Measurements from ENCODE around the gene SOX21. TPM values are rescaled to one million over a fixed set of nuclear protein-coding genes. Genes with fewer than 3 reads are reported as not detected.

The SOX21 gene
- total and polyA plus RNA-seq, 5 experiments from 2014 or later: not detected

- Mint-ChIP-seq H3K27ac (no peak overlapping the region), H3K4me3 (peak overlapping the region in 3 of 10 donors; percentile 14 to 44 (median 18)), H3K9me3 (peaks cover 0 to 27% (median 13%) of the 10 kb centered on the region in 9 donors), H3K27me3 (peaks cover 47 to 90% (median 71%) of the 10 kb centered on the region in 5 donors), H3K36me3 (peaks cover 6 to 15% (median 15%) of the 10 kb centered on the region in 3 donors), H3K4me1 (peaks cover 10 to 34% (median 16%) of the 10 kb centered on the region in 4 donors)
- no peak for DNase-seq
- POLR2A ChIA-PET: no interaction called here
- ATAC-seq: no peak
These were observed 5.4 kb downstream of the SOX21 start for GRCh38 chr13:94706843-94707399.

DNA sequence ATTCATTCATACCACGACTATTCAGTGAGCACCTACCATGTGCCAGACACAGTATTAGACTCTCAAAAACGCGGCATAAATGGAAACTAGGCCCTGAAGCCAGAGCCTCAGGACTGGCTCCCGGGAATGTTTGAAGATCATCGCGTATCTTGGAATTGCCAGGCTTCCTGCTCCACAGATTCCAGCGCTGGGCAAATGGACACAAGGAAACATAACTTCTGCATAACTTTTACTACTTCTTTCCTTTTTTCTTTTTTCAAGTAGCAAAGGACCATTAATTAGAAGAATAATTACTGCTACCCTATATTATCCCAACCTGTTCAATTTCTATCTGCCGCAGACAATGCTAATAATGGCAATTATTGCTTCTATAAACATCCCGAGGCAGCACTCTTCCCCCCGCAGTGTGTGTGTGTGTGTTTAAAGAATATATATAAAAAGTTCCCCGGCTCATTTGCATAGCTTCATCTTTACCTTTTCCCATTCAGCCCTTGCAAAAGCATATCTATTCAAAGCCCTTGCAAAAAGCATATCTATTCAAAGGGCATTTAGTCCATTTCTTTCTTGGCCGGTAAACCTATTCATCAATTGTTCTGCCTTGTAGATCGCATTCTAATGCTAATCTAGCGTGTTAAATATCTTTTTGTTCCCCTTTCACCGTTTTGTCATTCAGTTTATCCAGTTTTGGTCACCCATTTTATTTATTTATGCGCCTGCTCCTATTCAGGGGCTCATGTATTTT is 6.1 kb downstream of the SOX21 start:
- Mint-ChIP-seq H3K4me1 (peaks cover 12 to 34% (median 16%) of the 10 kb centered on the region in 4 donors), H3K9me3 (peaks cover 0 to 27% (median 13%) of the 10 kb centered on the region in 9 donors), H3K36me3 (peaks cover 6 to 15% (median 15%) of the 10 kb centered on the region in 3 donors), H3K27ac (peak overlapping the region in 1 of 10 donors; percentile 41), H3K4me3 (peak overlapping the region in 2 of 10 donors; percentile 18 to 44), H3K27me3 (peaks cover 49 to 97% (median 76%) of the 10 kb centered on the region in 5 donors)
- POLR2A ChIA-PET: no interaction called here
- no peak for ATAC-seq
- DNase-seq: no peak

GRCh38 chr13:94705081-94706030 is 7.0 kb downstream of the SOX21 start:
- Mint-ChIP-seq H3K27me3 (peaks cover 56 to 99% (median 81%) of the 10 kb centered on the region in 5 donors), H3K9me3 (peaks cover 0 to 25% (median 13%) of the 10 kb centered on the region in 9 donors), H3K27ac (no peak overlapping the region), H3K4me3 (no peak overlapping the region), H3K4me1 (peaks cover 10 to 27% (median 12%) of the 10 kb centered on the region in 4 donors), H3K36me3 (peaks cover 5 to 15% (median 14%) of the 10 kb centered on the region in 3 donors)
- POLR2A ChIA-PET: no interaction called here
- DNase-seq (no peak), ATAC-seq (no peak)

DNA sequence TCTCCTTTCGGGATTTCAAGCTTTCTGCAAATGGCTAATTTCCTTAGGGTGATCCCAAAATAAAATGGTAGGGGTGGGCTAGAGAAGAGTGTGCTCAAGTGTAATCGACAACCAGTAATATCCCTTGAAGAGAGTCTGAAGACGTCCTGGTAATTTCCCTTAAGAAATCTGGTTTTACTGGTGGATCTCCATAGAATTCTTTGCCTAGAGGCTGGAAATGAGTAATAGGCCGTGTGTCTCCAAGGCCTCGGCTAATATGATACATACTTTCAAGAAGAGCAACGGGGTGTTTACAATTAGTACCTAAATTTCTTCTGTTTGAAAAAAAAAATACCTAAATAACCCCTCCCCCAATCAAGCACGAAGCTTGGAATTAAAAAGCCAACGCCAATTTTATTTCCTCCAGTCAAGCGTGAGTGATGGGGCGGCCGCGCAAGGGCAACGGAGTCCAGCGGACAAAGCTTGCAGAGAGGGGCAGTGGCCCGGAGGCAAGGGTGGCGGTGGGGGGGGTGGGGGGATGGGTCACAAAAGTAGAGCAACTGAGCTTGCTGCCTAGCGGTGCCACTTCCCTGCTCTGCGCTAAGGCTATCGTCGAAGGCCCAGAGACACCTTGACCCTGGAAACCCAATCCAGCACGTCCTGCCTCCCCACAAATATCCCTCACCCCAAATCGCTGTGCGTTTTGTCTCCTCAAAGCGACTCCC is 7.8 kb downstream of the SOX21 start:
- Mint-ChIP-seq H3K27me3 (peaks cover 61 to 100% (median 85%) of the 10 kb centered on the region in 5 donors), H3K4me1 (peaks cover 6 to 24% (median 11%) of the 10 kb centered on the region in 4 donors), H3K9me3 (peaks cover 0 to 23% (median 15%) of the 10 kb centered on the region in 9 donors), H3K36me3 (peaks cover 4 to 15% (median 12%) of the 10 kb centered on the region in 3 donors), H3K27ac (peak overlapping the region in 1 of 10 donors; percentile 56), H3K4me3 (no peak overlapping the region)
- POLR2A ChIA-PET: no interaction called here
- no peak for DNase-seq
- no peak for ATAC-seq

- no peak for ATAC-seq
- Mint-ChIP-seq H3K36me3 (peaks cover 4 to 10% (median 9%) of the 10 kb centered on the region in 3 donors), H3K9me3 (peaks cover 0 to 20% (median 10%) of the 10 kb centered on the region in 9 donors), H3K4me1 (peaks cover 6 to 24% (median 10%) of the 10 kb centered on the region in 4 donors), H3K27ac (no peak overlapping the region), H3K4me3 (peak overlapping the region in 1 of 10 donors; percentile 61), H3K27me3 (peaks cover 57 to 100% (median 81%) of the 10 kb centered on the region in 5 donors)
- no peak for DNase-seq
- POLR2A ChIA-PET: no interaction called here
These were observed 8.5 kb downstream of the SOX21 start for GRCh38 chr13:94703721-94704314.

DNA sequence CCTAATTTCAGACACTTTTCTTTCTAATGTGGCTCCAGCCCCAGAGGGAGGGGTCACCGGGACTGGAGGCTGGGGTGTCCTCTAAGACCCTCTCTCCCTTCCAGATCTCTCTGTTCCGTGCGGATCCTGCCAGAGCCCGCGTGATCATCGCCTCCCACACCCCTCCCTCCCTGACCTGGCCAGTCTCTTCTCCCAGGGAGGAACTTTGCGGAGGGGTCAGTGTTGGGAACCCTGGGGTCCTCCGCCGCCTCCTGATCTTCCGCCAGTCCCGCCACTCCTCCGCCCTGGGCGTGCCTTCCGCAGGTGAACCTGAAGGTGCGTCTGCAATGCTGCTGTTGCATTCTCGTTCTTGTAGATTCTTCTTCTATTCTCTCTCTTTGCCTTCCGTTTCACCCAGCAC is 9.1 kb downstream of the SOX21 start:
- DNase-seq (no peak), ATAC-seq (no peak)
- H3K4me3 Mint-ChIP-seq: peak overlapping the region in 1 of 10 donors; percentile 61
- H3K36me3 Mint-ChIP-seq: peaks cover 4 to 8% (median 8%) of the 10 kb centered on the region in 3 donors
- H3K27me3 Mint-ChIP-seq: peaks cover 56 to 100% (median 80%) of the 10 kb centered on the region in 5 donors
- no peak overlapping the region for H3K27ac Mint-ChIP-seq
- H3K4me1 Mint-ChIP-seq: peaks cover 5 to 22% (median 8%) of the 10 kb centered on the region in 4 donors
- H3K9me3 Mint-ChIP-seq: peaks cover 0 to 18% (median 6%) of the 10 kb centered on the region in 9 donors
- POLR2A ChIA-PET: no interaction called here

GRCh38 chr13:94702181-94703041 is 9.9 kb downstream of the SOX21 start:
- Mint-ChIP-seq H3K36me3 (peaks cover 2 to 10% (median 4%) of the 10 kb centered on the region in 3 donors), H3K4me1 (peaks cover under 1 to 13% (median 3%) of the 10 kb centered on the region in 4 donors), H3K9me3 (peaks cover 0 to 12% (median 4%) of the 10 kb centered on the region in 9 donors), H3K27me3 (peaks cover 54 to 100% (median 76%) of the 10 kb centered on the region in 5 donors), H3K27ac (no peak overlapping the region), H3K4me3 (no peak overlapping the region)
- no peak for ATAC-seq
- POLR2A ChIA-PET: no interaction called here
- DNase-seq: no peak

- POLR2A ChIA-PET: no interaction called here
- H3K4me1 Mint-ChIP-seq: peaks cover 0 to 13% (median 3%) of the 10 kb centered on the region in 4 donors
These were observed 10.8 kb downstream of the SOX21 start for GRCh38 chr13:94701313-94702180.

DNA sequence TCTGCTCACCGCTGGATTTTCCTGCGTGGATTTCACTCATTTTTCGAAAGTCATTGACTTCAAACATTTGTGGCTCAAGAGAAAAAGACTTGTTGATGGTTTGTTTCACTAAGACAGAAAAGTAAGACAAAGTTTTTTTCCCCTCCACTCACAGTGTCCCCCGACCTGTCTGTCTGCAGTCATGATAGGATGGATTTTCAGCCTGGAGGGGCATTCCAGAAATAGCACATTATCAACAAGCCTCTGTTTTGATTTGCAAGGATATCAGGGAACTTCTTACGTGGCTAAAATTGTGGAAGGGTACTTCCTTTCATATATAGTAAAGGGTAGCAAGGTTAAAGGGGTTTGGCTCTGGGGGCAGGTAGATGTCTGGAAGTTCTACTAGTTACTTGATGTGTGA is 11.8 kb downstream of the SOX21 start:
- DNase-seq: no peak
- Mint-ChIP-seq H3K4me3 (no peak overlapping the region), H3K4me1 (peaks cover 0 to 13% (median 3%) of the 10 kb centered on the region in 4 donors), H3K27ac (no peak overlapping the region), H3K36me3 (peaks cover 2 to 10% (median 4%) of the 10 kb centered on the region in 3 donors), H3K27me3 (peaks cover 53 to 100% (median 71%) of the 10 kb centered on the region in 5 donors), H3K9me3 (peaks cover 0 to 10% (median 4%) of the 10 kb centered on the region in 9 donors)
- POLR2A ChIA-PET: no interaction called here
- ATAC-seq: no peak

More at GRCh38 chr13:94701313-94702180, 10.8 kb downstream of the SOX21 start:
- Mint-ChIP-seq H3K27me3 (peaks cover 53 to 100% (median 75%) of the 10 kb centered on the region in 5 donors), H3K9me3 (peaks cover 0 to 12% (median 4%) of the 10 kb centered on the region in 9 donors), H3K27ac (peak overlapping the region in 1 of 10 donors; percentile 30), H3K36me3 (peaks cover 2 to 10% (median 4%) of the 10 kb centered on the region in 3 donors), H3K4me3 (no peak overlapping the region)
- ATAC-seq (no peak), DNase-seq (no peak)

- Mint-ChIP-seq H3K27ac (peak overlapping the region in 1 of 10 donors; percentile 25), H3K4me1 (peaks cover 0 to 13% (median 3%) of the 10 kb centered on the region in 4 donors), H3K9me3 (peaks cover 0 to 10% (median 4%) of the 10 kb centered on the region in 9 donors), H3K36me3 (peaks cover 2 to 10% (median 4%) of the 10 kb centered on the region in 3 donors), H3K4me3 (no peak overlapping the region), H3K27me3 (peaks cover 53 to 98% (median 68%) of the 10 kb centered on the region in 5 donors)
- ATAC-seq: no peak
- POLR2A ChIA-PET: no interaction called here
- no peak for DNase-seq
These were observed 12.3 kb downstream of the SOX21 start for GRCh38 chr13:94700051-94700535.
